H1 (cell line): ENCODE results near the gene TVP23B. TPM values are rescaled to one million over a fixed set of nuclear protein-coding genes. Genes with fewer than 3 reads are reported as not detected.

ENCODE experiments used
- ATF2 ChIP-seq: IDR thresholded peaks from 2 replicates; pipeline ENCODE4 v1.6.1; 2012; ENCODE audit warnings: low read length, inconsistent platforms
- SIN3A ChIP-seq, 2 experiments: IDR thresholded peaks in 1 of 2; conservative IDR thresholded peaks in 1 of 2; 2 replicates each; pipeline ENCODE4 v1.6.1; 2011 to 2012; ENCODE audit warnings: low read length in 2 of 2, improper control_type of control experiment in 1 of 2, low read depth in 1 of 2, mild to moderate bottlenecking in 1 of 2
- SP1 ChIP-seq: IDR thresholded peaks from 2 replicates; pipeline ENCODE4 v1.6.1; 2011; ENCODE audit warnings: low read depth, low read length
- polyA plus RNA-seq, 7 experiments: library from polyadenylated mRNA; depleted of rRNA in 3 of 7; stranded (reverse) in 5 of 7; unstranded in 2 of 7; fragments of >200 nt in 5 of 7; fragments of 200-250 nt in 2 of 7; gene quantifications; 1 replicate in 5 of 7; 2 replicates in 1 of 7; 4 replicates in 1 of 7; pipeline versions ENCODE4 v1.2.1 to v1.2.3, GENCODE V29; 2011 to 2013; ENCODE audit warnings: missing spikeins in 2 of 7, mixed read lengths in 2 of 7
- total RNA-seq: library from RNA; stranded (reverse); fragmentation: NEBNext Ultra II Directional; extraction: Animal tissue kit (Norgen Biotek cat#: 25700); gene quantifications from 2 replicates; pipeline ENCODE4 v1.2.1, GENCODE V29; 2021

TVP23B gene
- total and polyA plus RNA-seq, 2 of the 8 experiments (the other 6 are each of a cell fraction or from before 2014, with no cell fraction given), result 11.5 to 22.7 TPM

GRCh38 chr17:18850679-18851078 is 69.7 kb downstream of the TVP23B start (continued):
- TF ChIP-seq SIN3A (conservative IDR thresholded peaks at IDR 0.05 in 1 of 2, IDR thresholded peaks at IDR 0.05 in 1 of 2; ENCODE audit: low read depth in 1 of 2, low read length in 2 of 2) (no peak), SP1 (no peak), ATF2 (no peak)
